ENCODE results near the gene DLGAP4. TPM values are rescaled to one million over a fixed set of nuclear protein-coding genes. Genes with fewer than 3 reads are reported as not detected.

The DLGAP4 gene
- total RNA-seq, 2 experiments from 2014 or later = 11.5 to 13.1 TPM

DNA sequence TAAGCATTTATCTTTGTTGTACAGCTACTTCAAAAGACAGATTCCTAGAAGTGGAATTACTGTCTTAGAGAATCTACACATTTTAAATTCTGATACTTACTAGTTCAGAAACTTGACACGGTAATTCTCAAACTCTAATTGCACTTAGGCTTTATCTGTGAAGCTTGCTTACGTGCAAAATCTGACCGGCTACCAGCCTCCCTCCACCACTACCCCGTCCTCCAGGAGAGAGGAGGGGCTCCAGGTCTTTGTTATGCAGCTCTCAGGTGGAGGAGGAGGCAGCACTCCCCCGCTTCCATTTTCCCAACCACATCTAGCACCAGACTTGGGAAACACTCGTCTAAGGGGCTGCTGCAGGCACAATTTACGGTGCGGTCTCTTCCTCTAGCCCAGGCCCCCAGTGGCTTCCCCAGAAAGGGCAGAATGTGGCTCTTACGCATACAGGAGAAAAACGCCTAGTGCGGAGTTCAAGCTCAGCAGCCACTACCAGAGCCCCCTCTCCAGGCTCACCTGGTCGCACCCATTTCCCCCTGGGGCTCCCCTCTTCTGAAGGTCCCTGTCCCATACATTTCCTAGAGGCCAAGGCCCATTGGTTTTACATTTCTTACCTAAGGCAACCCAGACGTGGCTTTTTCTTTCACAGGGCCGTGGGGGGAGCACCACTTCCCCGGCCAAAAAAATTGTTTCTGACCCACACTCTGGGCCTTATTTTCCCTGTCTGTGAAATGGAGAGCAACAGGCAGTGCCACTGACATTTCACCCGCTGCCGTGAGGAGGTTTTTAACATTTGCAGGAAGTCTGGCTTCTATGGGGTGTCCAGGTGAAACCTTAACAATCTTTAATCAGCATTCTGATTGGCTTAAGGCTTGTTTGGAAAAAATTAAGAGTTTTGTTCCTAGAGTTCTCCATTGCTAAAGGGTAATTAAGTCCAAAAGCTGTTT, 265.7 kb downstream of the DLGAP4 start:
- Mint-ChIP-seq H3K36me3 (ENCODE audit: low read depth) (peaks cover 22% of the 10 kb centered on the region), H3K27ac (peak overlapping the region; percentile 96), H3K27me3 (no peaks in the 10 kb centered on the region), H3K9me3 (no peaks in the 10 kb centered on the region), H3K4me3 (peak overlapping the region; percentile 91), H3K4me1 (ENCODE audit: low read depth) (peaks cover 30% of the 10 kb centered on the region)
- ATAC-seq = no peak
- peak; percentile 49 for DNase-seq
- intact Hi-C loops (cut with micrococcal nuclease) = loop anchor here (5.0 kb wide), 1 partner anchor 35 kb away; the partner anchor contains the start of gene RAB5IF
- POLR2A ChIA-PET = interaction anchor here (0.8 to 13.8 kb wide), 8 partner anchors 10 to 106 kb away, joined by 3 to 214 read pairs (median 7); partner anchors contain the start of gene RAB5IF
- CTCF ChIA-PET = interaction anchor here (0.8 to 2.2 kb wide), 6 partner anchors 14 to 66 kb away, joined by 3 to 10 read pairs (median 3); partner anchors contain the start of gene RAB5IF
- no peak for TF ChIP-seq CTCF (IDR thresholded peaks at IDR 0.05)

- Mint-ChIP-seq H3K27ac (peak overlapping the region; percentile 96), H3K27me3 (no peaks in the 10 kb centered on the region), H3K4me3 (peak overlapping the region; percentile 91), H3K36me3 (ENCODE audit: low read depth) (peaks cover 20% of the 10 kb centered on the region), H3K9me3 (no peaks in the 10 kb centered on the region), H3K4me1 (ENCODE audit: low read depth) (peaks cover 30% of the 10 kb centered on the region)
- DNase-seq = peak; percentile 89
- CTCF ChIA-PET = interaction anchor here (0.8 to 1.7 kb wide), 3 partner anchors 15 to 618 kb away, joined by 3 read pairs; partner anchors contain the start of gene SCAND1
- TF ChIP-seq CTCF (IDR thresholded peaks at IDR 0.05) = no peak
- intact Hi-C loops (cut with micrococcal nuclease) = loop anchor here (5.0 kb wide), 1 partner anchor 35 kb away; the partner anchor contains the start of gene RAB5IF
- ATAC-seq = peak; percentile 77
- POLR2A ChIA-PET = interaction anchor here (0.6 to 13.8 kb wide), 9 partner anchors 10 to 606 kb away, joined by 3 to 214 read pairs (median 6); partner anchors contain the start of genes MROH8, RAB5IF and RPN2
Observed at GRCh38 chr20:36572701-36573102, 266.6 kb downstream of the DLGAP4 start.

GRCh38 chr20:36573103-36573797, 267.1 kb downstream of the DLGAP4 start, which contains the start of gene TGIF2:
TSS of gene TGIF2 (plus strand) at chr20:36573597. CDS start at chr20:36578775, 5,178 bp downstream.
- no peaks in the 10 kb centered on the region for H3K9me3 Mint-ChIP-seq
- intact Hi-C loops (cut with micrococcal nuclease) = loop anchor here (5.0 kb wide), 1 partner anchor 34 kb away; the partner anchor contains the start of gene RAB5IF
- H3K36me3 Mint-ChIP-seq (ENCODE audit: low read depth) = peaks cover 25% of the 10 kb centered on the region
- no peak for TF ChIP-seq CTCF (IDR thresholded peaks at IDR 0.05)
- ATAC-seq = peak; percentile 81
- peaks cover 30% of the 10 kb centered on the region for H3K4me1 Mint-ChIP-seq (ENCODE audit: low read depth)
- peak; percentile 91 for DNase-seq
- no peaks in the 10 kb centered on the region for H3K27me3 Mint-ChIP-seq
- ChIA-PET CTCF (interaction anchor here (1.0 to 3.1 kb wide), 4 partner anchors 15 to 619 kb away, joined by 3 to 17 read pairs (median 4); partner anchors contain the start of genes RAB5IF and SCAND1), POLR2A (interaction anchor here (0.6 to 13.8 kb wide), 10 partner anchors 9 to 619 kb away, joined by 3 to 214 read pairs (median 4); partner anchors contain the start of genes MROH8, RAB5IF and RPN2)
- peak within 1 kb of the TSS; percentile 91 for H3K4me3 Mint-ChIP-seq
- peak within 1 kb of the TSS; percentile 96 for H3K27ac Mint-ChIP-seq

GRCh38 chr20:36573798-36574365, 267.7 kb downstream of the DLGAP4 start:
- H3K36me3 Mint-ChIP-seq (ENCODE audit: low read depth) = peaks cover 30% of the 10 kb centered on the region
- ATAC-seq (no peak), DNase-seq (peak; percentile 49)
- intact Hi-C loops (cut with micrococcal nuclease) = loop anchor here (5.0 kb wide), 1 partner anchor 33 kb away; the partner anchor contains the start of gene RAB5IF
- CTCF ChIA-PET = interaction anchor here (1.0 to 3.1 kb wide), 4 partner anchors 16 to 620 kb away, joined by 3 to 17 read pairs (median 4); partner anchors contain the start of genes RAB5IF and SCAND1
- no peaks in the 10 kb centered on the region for H3K9me3 Mint-ChIP-seq
- peak overlapping the region; percentile 76 for H3K27ac Mint-ChIP-seq
- POLR2A ChIA-PET = interaction anchor here (0.7 to 13.8 kb wide), 7 partner anchors 9 to 620 kb away, joined by 3 to 214 read pairs (median 6); partner anchors contain the start of gene RAB5IF
- peaks cover 35% of the 10 kb centered on the region for H3K4me1 Mint-ChIP-seq (ENCODE audit: low read depth)
- TF ChIP-seq CTCF (IDR thresholded peaks at IDR 0.05) = no peak
- H3K4me3 Mint-ChIP-seq = peak overlapping the region; percentile 89
- H3K27me3 Mint-ChIP-seq = no peaks in the 10 kb centered on the region
